Kidney epithelial cell (primary cell): Measurements from ENCODE around the gene CHST6. TPM values are rescaled to one million over a fixed set of nuclear protein-coding genes. Genes with fewer than 3 reads are reported as not detected.
"Not testable (repeated sequence)": the region's sequence is repeated elsewhere in the genome, so short reads cannot be mapped to it uniquely, and the experiment has no call there.

ENCODE experiments used
- DNase-seq: peaks from one replicate; pipeline ENCODE4 v3.0.0-alpha.2; 2010; ENCODE audit warnings: low read depth
- H3K27me3 ChIP-seq: 2 replicates; pipeline ENCODE4 v1.6.0; 2011; ENCODE audit warnings: low read length; ENCODE audit not compliant: control insufficient read depth, insufficient read depth
- H3K36me3 ChIP-seq: 2 replicates; pipeline ENCODE4 v1.5.1; 2011; ENCODE audit warnings: low read length; ENCODE audit not compliant: control insufficient read depth, insufficient read depth
- H3K4me3 ChIP-seq: 2 replicates; pipeline ENCODE4 v1.5.1; 2011; ENCODE audit warnings: low read depth, mild to moderate bottlenecking, control low read depth, low read length
- CTCF ChIP-seq: IDR thresholded peaks from 2 replicates; pipeline ENCODE4 v1.5.1; 2011; ENCODE audit warnings: mild to moderate bottlenecking, moderate library complexity, low read length, control low read depth, inconsistent platforms; ENCODE audit not compliant: insufficient read depth, poor library complexity, severe bottlenecking
- total RNA-seq: library from RNA; depleted of rRNA; stranded (reverse); fragments of >200 nt; gene quantifications from 2 replicates; pipeline ENCODE4 v1.2.3, GENCODE V29; 2015

Gene CHST6
- total RNA-seq, 1 donor from 2014 or later = 2.4 TPM

DNA sequence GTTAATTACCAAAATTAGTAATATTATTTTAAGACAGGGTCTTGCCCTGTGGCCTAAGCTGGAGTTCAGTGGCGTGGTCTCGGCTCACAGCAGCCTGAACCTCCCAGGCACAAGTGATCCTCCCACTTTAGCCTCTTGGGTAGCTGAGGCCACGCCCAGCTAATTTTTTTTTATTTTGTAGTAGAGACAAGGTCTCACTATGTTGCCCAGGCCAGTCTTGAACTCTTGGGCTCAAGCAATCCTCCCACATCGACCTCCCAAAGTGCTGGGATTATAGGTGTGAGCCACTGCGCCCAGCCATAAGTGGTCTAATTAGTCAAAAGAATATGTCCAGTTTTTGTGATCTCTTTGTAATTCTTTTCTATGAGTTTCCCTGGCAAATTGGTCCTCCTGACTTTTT is 49.9 kb downstream of the CHST6 start:
- Histone ChIP-seq H3K27me3 (no peaks in the 10 kb centered on the region), H3K36me3 (no peaks in the 10 kb centered on the region), H3K4me3 (no peak overlapping the region)
- no peak for DNase-seq
- no peak for TF ChIP-seq CTCF

GRCh38 chr16:75443298-75443697 is 51.9 kb downstream of the CHST6 start:
- no peak for TF ChIP-seq CTCF
- DNase-seq = no peak
- Histone ChIP-seq H3K4me3 (no peak overlapping the region), H3K27me3 (no peaks in the 10 kb centered on the region), H3K36me3 (no peaks in the 10 kb centered on the region)

- peak; percentile 91 for DNase-seq
- Histone ChIP-seq H3K4me3 (peak overlapping the region; percentile 66), H3K27me3 (no peaks in the 10 kb centered on the region), H3K36me3 (no peaks in the 10 kb centered on the region)
- TF ChIP-seq CTCF = no peak
Measured at GRCh38 chr16:75433732-75434413, 61.4 kb downstream of the CHST6 start.

DNA sequence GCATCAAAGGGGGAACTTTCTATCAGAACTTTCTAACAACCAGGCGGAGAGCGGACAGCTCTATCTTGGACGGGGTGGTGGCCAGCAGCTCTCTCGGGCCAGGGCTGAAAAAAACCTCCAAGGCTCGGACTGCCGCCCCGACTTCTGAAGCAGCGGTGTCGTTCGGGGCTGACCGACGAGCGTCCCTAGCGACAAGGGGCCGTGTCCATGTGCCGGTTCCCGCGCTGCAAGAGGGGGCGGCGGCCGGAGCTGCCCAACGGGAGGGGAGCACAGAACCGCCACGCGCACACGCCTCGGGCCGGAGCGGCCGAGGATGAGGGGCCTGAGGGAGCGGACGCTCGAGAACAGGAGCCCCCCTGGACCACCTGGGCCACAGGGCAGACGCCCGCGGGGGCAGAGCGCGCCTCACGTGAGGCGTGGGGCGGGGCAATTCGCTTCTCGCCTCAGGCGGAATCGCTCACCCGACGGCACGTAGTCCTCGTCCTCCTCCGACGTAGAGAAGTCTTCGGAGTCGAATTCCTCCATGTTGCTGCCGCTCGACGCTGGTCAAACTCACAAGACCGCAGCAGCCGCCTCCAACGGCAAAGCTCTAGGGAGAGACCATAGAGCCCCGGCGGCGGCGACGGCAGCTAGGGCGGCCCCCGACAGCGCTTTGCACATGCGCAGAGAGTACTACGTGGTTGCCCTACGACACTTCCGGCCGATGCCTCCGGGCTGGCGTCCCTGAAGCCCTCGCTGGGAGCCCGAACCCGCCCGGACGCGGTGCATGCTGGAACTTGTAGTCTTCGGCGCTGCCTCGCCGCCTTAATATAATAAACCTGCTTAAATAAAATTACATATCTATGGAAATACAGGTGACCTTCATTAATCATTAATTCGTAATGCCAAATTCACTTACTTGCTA is 62.2 kb downstream of the CHST6 start, which contains the start of gene CFDP1:
Gene CFDP1 (minus strand): TSS at position 676 of the 904 bp plus-strand sequence. CDS start 151 bp downstream, at position 525.
- no peaks in the 10 kb centered on the region for H3K27me3 ChIP-seq
- no peaks in the 10 kb centered on the region for H3K36me3 ChIP-seq
- DNase-seq = peak; percentile 63
- peak within 1 kb of the TSS; percentile 66 for H3K4me3 ChIP-seq
- TF ChIP-seq CTCF = no peak

DNA sequence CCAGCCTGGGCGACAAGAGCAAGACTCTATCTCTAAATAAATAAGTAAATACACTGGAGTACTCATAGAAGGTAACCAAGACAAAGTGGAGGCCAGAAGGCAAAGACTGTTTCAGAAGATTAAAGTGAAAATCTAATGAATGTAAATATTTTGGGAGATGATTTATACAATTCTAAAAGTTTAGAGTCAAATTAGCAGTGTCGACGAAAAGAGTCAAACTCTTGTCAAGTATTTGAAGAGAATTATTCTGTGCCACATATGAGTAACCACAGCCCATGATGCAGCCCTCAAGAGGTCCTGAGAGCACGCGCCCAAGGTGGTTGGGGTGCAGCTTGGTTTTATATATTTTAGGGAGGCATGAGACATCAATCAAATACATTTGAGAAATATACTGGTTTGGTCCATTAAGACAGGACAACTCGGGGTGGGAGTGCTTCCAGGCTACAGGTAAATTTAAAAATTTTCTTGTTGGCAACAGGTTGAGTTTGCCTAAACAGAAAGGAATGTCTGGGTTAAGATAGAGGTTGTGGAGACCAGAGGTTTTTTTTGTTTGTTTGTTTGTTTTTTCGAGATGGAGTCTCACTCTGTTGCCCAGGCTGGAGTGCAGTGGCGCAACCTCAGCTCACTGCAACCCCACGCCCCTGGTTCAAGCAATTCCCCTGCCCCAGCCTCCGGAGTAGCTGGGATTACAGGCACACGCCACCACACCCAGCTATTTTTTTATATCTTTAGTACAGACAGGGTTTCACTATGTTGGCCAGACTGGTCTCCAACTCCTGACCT is 65.4 kb downstream of the CHST6 start:
- no peak for TF ChIP-seq CTCF
- Histone ChIP-seq H3K36me3 (no peaks in the 10 kb centered on the region), H3K27me3 (no peaks in the 10 kb centered on the region), H3K4me3 (no peak overlapping the region)
- no peak for DNase-seq

DNA sequence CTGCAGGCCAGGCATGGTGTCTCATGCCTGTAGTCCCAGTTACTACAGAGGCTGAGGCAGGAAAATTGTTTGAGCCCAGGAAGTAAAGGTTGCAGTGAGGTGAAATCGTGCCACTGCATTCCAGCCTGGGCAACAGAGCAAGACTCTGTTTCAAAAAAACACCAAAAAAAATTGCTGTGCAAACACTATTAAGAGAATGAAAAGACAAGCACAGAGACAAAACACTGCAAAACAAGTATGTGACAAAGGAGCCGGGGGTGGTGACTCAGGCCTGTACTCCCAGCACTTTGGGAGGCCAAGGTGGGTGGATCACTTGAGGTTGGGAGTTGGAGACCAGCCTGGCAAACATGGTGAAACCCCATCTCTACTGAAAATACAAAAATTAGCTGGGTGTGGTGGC is 68.7 kb downstream of the CHST6 start:
- H3K4me3 ChIP-seq, DNase-seq, H3K27me3 ChIP-seq, H3K36me3 ChIP-seq: not testable (repeated sequence)

- not testable (repeated sequence) for H3K36me3 ChIP-seq, H3K4me3 ChIP-seq, DNase-seq, H3K27me3 ChIP-seq
Measured at GRCh38 chr16:75424105-75424762, 71.0 kb downstream of the CHST6 start.
